K562 (cell line): ENCODE data around the gene SSBP1. TPM values are rescaled to one million over a fixed set of nuclear protein-coding genes. Genes with fewer than 3 reads are reported as not detected.

ENCODE experiments used
- CBFA2T2 ChIP-seq: fragments of 450-650 bp; conservative IDR thresholded peaks from 2 replicates; pipeline ENCODE4 v1.6.1; 2017; ENCODE audit warnings: mild to moderate bottlenecking
- CBX2 ChIP-seq: fragments of 200-600 bp; sonication (generic); IDR thresholded peaks from one replicate; pipeline ENCODE4 v1.6.1; 2012; ENCODE audit warnings: mild to moderate bottlenecking, low read length, inconsistent platforms; ENCODE audit not compliant: insufficient read depth, poor library complexity, severe bottlenecking
- EZH2 ChIP-seq: IDR thresholded peaks from 2 replicates; pipeline ENCODE4 v1.6.1; 2012; ENCODE audit warnings: low read depth, mild to moderate bottlenecking, inconsistent platforms, low read length, borderline replicate concordance
- FIP1L1 ChIP-seq: fragments of 200-400 bp; formaldehyde crosslinking; IDR thresholded peaks from 2 replicates; pipeline ENCODE4 v1.6.1; 2018; ENCODE audit warnings: mild to moderate bottlenecking, low read depth, low read length; ENCODE audit not compliant: poor library complexity, severe bottlenecking
- MAFG ChIP-seq: fragments of 450-650 bp; conservative IDR thresholded peaks from 2 replicates; pipeline ENCODE4 v1.6.1; 2016; ENCODE audit warnings: missing genetic modification characterization, missing compliant biosample characterization
- MEIS2 ChIP-seq: fragments of 450-650 bp; IDR thresholded peaks from 2 replicates; pipeline ENCODE4 v1.6.1; 2014; ENCODE audit warnings: mild to moderate bottlenecking; ENCODE audit not compliant: partially characterized antibody
- OTX1 ChIP-seq: fragments of 450-650 bp; formaldehyde crosslinking; IDR thresholded peaks from 2 replicates; pipeline ENCODE4 v1.4.0; 2022; ENCODE audit warnings: mild to moderate bottlenecking
- PKNOX1 ChIP-seq: fragments of 450-650 bp; IDR thresholded peaks from 2 replicates; pipeline ENCODE4 v1.6.1; 2016
- PYGO2 ChIP-seq: fragments of 450-650 bp; IDR thresholded peaks from 2 replicates; pipeline ENCODE4 v1.6.1; 2016; ENCODE audit warnings: mild to moderate bottlenecking, missing genetic modification characterization, moderate library complexity, missing compliant biosample characterization
- SMARCA5 ChIP-seq: fragments of 450-650 bp; IDR thresholded peaks from 2 replicates; pipeline ENCODE4 v1.6.1; 2016
- STAT5B ChIP-seq: fragments of 250-450 bp; sonication (Bioruptor Pico); IDR thresholded peaks from 2 replicates; pipeline ENCODE4 v1.8.0; 2021; ENCODE audit warnings: mild to moderate bottlenecking, inconsistent platforms
- USF2 ChIP-seq: sonication (generic); formaldehyde crosslinking; IDR thresholded peaks from 2 replicates; pipeline ENCODE4 v1.5.0; 2020; ENCODE audit warnings: missing genetic modification reagents
- YY1 ChIP-seq, 3 experiments: IDR thresholded peaks; 2 replicates each; pipeline ENCODE4 v1.6.1; 2011; ENCODE audit warnings: low read length in 2 of 3, mild to moderate bottlenecking in 2 of 3, moderate library complexity in 2 of 3, borderline replicate concordance in 1 of 3, control low read depth in 1 of 3, low read depth in 1 of 3; ENCODE audit not compliant: insufficient read depth in 3 of 3, insufficient replicate concordance in 2 of 3, control insufficient read depth in 1 of 3, insufficient read length in 1 of 3; ENCODE audit errors: extremely low read depth in 1 of 3
- ZKSCAN3 ChIP-seq: fragments of 250-450 bp; sonication (Bioruptor Pico); IDR thresholded peaks from 2 replicates; pipeline ENCODE4 v1.4.0; 2020
- ZNF239 ChIP-seq: fragments of 250-450 bp; sonication (Bioruptor Pico); IDR thresholded peaks from 2 replicates; pipeline ENCODE4 v1.4.0; 2020; ENCODE audit warnings: mild to moderate bottlenecking
- ZNF311 ChIP-seq: fragments of 250-450 bp; sonication (Bioruptor Pico); IDR thresholded peaks from 2 replicates; pipeline ENCODE4 v1.4.0; 2020; ENCODE audit warnings: mild to moderate bottlenecking, moderate library complexity
- polyA plus RNA-seq, 8 experiments: library from polyadenylated mRNA; depleted of rRNA in 4 of 8; stranded (reverse) in 5 of 8; unstranded in 3 of 8; fragments of >200 nt; fragmentation: Nextera tagmentation in 2 of 8; fragmentation: Illumina TruSeq in 1 of 8; extraction: Ambion mirVana in 2 of 8; extraction: Trizol in 1 of 8; gene quantifications; 2 replicates each; pipeline versions ENCODE4 v1.2.1 to v1.2.3, GENCODE V29; 2011 to 2014; ENCODE audit warnings: inconsistent platforms in 1 of 8, missing spikeins in 1 of 8
- total RNA-seq, 7 experiments: library from RNA; depleted of rRNA in 6 of 7; stranded (reverse); fragments of >200 nt in 6 of 7; fragmentation: Illumina TruSeq in 2 of 7; extraction: Trizol in 2 of 7; gene quantifications; 2 replicates each; pipeline versions ENCODE4 v1.2.1 to v1.2.3, GENCODE V29; 2011 to 2021; ENCODE audit warnings: low replicate concordance in 1 of 7
- TF ChIP-seq, protein P1 (sequence below): sonication (generic); formaldehyde crosslinking; IDR thresholded peaks from 2 replicates; pipeline ENCODE4 v1.9.0; 2022; ENCODE audit warnings: mild to moderate bottlenecking, missing genetic modification reagents
- TF ChIP-seq, protein P2 (sequence below): sonication (generic); formaldehyde crosslinking; IDR thresholded peaks from 2 replicates; pipeline ENCODE4 v1.8.1; 2023; ENCODE audit warnings: missing genetic modification reagents, mild to moderate bottlenecking, borderline replicate concordance

SSBP1 gene
- total and polyA plus RNA-seq, 9 of the 15 experiments (the other 6 are each of a cell fraction or from before 2014, with no cell fraction given), result 404 to 1,996 (median 835) TPM

DNA sequence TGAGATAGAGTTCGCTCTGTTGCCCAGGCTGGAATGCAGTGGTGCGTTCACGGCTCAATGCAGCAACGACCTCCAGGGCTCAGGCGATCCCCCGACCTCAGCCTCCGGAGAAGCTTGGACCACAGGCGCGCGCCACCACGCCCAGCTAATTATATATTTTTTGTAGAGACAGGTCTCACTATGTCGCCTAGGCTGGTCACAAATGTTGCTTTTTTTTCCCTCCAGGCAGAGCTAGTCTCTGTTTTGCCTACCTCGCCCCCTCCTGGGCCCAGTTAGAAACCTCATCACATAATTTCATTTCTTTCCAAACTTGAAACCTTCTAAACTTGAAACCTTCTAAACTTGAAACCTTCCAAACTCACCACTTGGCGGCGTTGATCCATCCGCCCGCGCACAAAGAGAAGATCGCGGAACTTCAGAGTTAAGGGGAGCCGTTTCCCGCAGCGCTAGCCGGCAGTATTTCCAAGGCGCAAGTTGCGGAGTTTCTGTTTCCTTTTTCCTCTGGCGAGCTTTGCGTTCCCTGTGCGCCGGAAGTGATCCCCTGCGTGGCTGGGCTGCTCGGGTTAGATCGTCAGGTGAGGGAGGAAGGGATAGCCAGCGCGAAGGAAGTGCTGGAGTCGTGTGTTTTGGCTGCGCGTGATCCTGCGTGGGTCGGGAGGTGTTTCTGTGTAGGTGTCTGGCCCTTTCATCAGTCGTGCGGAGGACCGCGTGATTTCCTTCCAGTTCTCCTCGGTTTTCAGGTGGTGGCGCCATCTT, at the start of gene SSBP1 (continued):
- TF ChIP-seq YY1 (IDR thresholded peaks at IDR 0.05; ENCODE audit: borderline replicate concordance in 1 of 3, control insufficient read depth in 1 of 3, extremely low read depth in 1 of 3, insufficient read depth in 3 of 3, insufficient read length in 1 of 3, insufficient replicate concordance in 2 of 3, low read depth in 1 of 3, low read length in 2 of 3), result peak in 2 of 3 experiments; percentile 77 to 79
- TF ChIP-seq USF2, result no peak; the same call in 1 of the 2 replicates
- TF ChIP-seq CBFA2T2, result no peak
- no peak for TF ChIP-seq MEIS2
- TF ChIP-seq STAT5B (CRISPR knock-in tag), result no peak
- TF ChIP-seq MAFG, result no peak
- TF ChIP-seq FIP1L1, result no peak
- peak; percentile 54 for TF ChIP-seq ZNF239 (CRISPR knock-in tag)
- TF ChIP-seq, protein P1, sequence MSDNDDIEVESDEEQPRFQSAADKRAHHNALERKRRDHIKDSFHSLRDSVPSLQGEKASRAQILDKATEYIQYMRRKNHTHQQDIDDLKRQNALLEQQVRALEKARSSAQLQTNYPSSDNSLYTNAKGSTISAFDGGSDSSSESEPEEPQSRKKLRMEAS (CRISPR knock-in tag), result peak; percentile 88
- TF ChIP-seq SMARCA5, result peak; percentile 77
- TF ChIP-seq PYGO2 (tag), result 0 out of 2 replicates have a peak, but pooled peaks have one; percentile 38
- no peak for TF ChIP-seq ZKSCAN3 (CRISPR knock-in tag)
- no peak for TF ChIP-seq EZH2
- TF ChIP-seq ZNF311 (CRISPR knock-in tag), result 0 out of 2 replicates have a peak, but pooled peaks have one; percentile 61
- TF ChIP-seq, protein P2, sequence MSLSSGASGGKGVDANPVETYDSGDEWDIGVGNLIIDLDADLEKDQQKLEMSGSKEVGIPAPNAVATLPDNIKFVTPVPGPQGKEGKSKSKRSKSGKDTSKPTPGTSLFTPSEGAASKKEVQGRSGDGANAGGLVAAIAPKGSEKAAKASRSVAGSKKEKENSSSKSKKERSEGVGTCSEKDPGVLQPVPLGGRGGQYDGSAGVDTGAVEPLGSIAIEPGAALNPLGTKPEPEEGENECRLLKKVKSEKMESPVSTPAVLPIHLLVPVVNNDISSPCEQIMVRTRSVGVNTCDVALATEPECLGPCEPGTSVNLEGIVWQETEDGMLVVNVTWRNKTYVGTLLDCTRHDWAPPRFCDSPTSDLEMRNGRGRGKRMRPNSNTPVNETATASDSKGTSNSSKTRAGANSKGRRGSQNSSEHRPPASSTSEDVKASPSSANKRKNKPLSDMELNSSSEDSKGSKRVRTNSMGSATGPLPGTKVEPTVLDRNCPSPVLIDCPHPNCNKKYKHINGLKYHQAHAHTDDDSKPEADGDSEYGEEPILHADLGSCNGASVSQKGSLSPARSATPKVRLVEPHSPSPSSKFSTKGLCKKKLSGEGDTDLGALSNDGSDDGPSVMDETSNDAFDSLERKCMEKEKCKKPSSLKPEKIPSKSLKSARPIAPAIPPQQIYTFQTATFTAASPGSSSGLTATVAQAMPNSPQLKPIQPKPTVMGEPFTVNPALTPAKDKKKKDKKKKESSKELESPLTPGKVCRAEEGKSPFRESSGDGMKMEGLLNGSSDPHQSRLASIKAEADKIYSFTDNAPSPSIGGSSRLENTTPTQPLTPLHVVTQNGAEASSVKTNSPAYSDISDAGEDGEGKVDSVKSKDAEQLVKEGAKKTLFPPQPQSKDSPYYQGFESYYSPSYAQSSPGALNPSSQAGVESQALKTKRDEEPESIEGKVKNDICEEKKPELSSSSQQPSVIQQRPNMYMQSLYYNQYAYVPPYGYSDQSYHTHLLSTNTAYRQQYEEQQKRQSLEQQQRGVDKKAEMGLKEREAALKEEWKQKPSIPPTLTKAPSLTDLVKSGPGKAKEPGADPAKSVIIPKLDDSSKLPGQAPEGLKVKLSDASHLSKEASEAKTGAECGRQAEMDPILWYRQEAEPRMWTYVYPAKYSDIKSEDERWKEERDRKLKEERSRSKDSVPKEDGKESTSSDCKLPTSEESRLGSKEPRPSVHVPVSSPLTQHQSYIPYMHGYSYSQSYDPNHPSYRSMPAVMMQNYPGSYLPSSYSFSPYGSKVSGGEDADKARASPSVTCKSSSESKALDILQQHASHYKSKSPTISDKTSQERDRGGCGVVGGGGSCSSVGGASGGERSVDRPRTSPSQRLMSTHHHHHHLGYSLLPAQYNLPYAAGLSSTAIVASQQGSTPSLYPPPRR (CRISPR knock-in tag), result peak; percentile 95
- peak; percentile 51; the same call in 1 of the 2 replicates for TF ChIP-seq PKNOX1
- no peak for TF ChIP-seq CBX2
- TF ChIP-seq OTX1 (CRISPR knock-in tag), result peak; percentile 99
